Measurements from ENCODE around the gene LRRC30.

GRCh38 chr18:7269942-7270341 lies 39.1 kb downstream of the LRRC30 start:
- TF ChIP-seq, protein P1, sequence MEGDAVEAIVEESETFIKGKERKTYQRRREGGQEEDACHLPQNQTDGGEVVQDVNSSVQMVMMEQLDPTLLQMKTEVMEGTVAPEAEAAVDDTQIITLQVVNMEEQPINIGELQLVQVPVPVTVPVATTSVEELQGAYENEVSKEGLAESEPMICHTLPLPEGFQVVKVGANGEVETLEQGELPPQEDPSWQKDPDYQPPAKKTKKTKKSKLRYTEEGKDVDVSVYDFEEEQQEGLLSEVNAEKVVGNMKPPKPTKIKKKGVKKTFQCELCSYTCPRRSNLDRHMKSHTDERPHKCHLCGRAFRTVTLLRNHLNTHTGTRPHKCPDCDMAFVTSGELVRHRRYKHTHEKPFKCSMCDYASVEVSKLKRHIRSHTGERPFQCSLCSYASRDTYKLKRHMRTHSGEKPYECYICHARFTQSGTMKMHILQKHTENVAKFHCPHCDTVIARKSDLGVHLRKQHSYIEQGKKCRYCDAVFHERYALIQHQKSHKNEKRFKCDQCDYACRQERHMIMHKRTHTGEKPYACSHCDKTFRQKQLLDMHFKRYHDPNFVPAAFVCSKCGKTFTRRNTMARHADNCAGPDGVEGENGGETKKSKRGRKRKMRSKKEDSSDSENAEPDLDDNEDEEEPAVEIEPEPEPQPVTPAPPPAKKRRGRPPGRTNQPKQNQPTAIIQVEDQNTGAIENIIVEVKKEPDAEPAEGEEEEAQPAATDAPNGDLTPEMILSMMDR (IDR thresholded peaks at IDR 0.05), result no peak
- no peak for TF ChIP-seq POLR2A (IDR thresholded peaks at IDR 0.05)

Data from vagina (tissue), 2 donors.